GM23338 (cell line): Measurements from ENCODE around the gene ZBTB20.

Source experiments
- CREB1 ChIP-seq: fragments of 250-450 bp; sonication (Bioruptor Pico); IDR thresholded peaks from 2 replicates; pipeline ENCODE4 v1.5.0; 2020; ENCODE audit warnings: low read depth, mild to moderate bottlenecking, moderate library complexity
- CTCF ChIP-seq, 2 experiments: fragments of 200-600 bp in 1 of 2; sonication (generic) in 1 of 2; conservative IDR thresholded peaks; 2 replicates each; pipeline versions ENCODE4 v1.5.1 to v1.6.1; 2016 to 2017; ENCODE audit warnings: antibody characterized with exemption in 2 of 2, low read depth in 2 of 2, mild to moderate bottlenecking in 2 of 2, moderate library complexity in 1 of 2
- EZH2 ChIP-seq: fragments of 200-600 bp; sonication (generic); IDR thresholded peaks from one replicate; pipeline ENCODE4 v1.8.0; 2017; ENCODE audit warnings: antibody characterized with exemption, mild to moderate bottlenecking, low read depth; ENCODE audit not compliant: unreplicated experiment

GRCh38 chr3:115081444-115081843 lies 65.6 kb downstream of the ZBTB20 start:
- TF ChIP-seq EZH2 (no peak), CTCF (conservative IDR thresholded peaks at IDR 0.05; ENCODE audit: low read depth in 2 of 2) (no peak), CREB1 (CRISPR knock-in tag) (no peak)
